GM12878 (cell line): ENCODE results near the gene ADCY9. TPM values are rescaled to one million over a fixed set of nuclear protein-coding genes. Genes with fewer than 3 reads are reported as not detected.

Experiments
- ATAC-seq: fragments of 200-7000 bp; cut with Tn5 transposase; 3 replicates; pipeline ENCODE4 v1.9.1; 2020; ENCODE audit warnings: mild to moderate bottlenecking, moderate library complexity
- BruUV-seq: library from RNA; stranded (reverse); fragments of 400-500 nt; replicated peaks from 2 replicates; lab custom pipeline; 2021; lab: Mats Ljungman, UMichigan
- CTCF ChIA-PET: fragments of 300-600 bp; sonication (Branson Sonifier 250); formaldehyde crosslinking; extraction: SDS; loops from one replicate; lab custom pipeline; 2021; ENCODE audit warnings: inconsistent platforms; lab: Yijun Ruan, JAX
- POLR2A ChIA-PET: fragments of 350-600 bp; formaldehyde crosslinking; extraction: SDS; loops from one replicate; lab custom pipeline; 2021; ENCODE audit warnings: inconsistent platforms; lab: Charles Lee
- RAD21 ChIA-PET: fragments of 300-600 bp; sonication (Branson Sonifier 250); formaldehyde crosslinking; loops from one replicate; lab custom pipeline; 2023; ENCODE audit warnings: antibody characterized with exemption; ENCODE audit not compliant: unreplicated experiment; lab: Charles Lee
- SMC1A ChIA-PET: fragments of 300-600 bp; sonication (Branson Sonifier 250); formaldehyde crosslinking; loops from one replicate; lab custom pipeline; 2023; ENCODE audit not compliant: unreplicated experiment, uncharacterized antibody; lab: Charles Lee
- DNase-seq: peaks from one replicate; pipeline ENCODE4 v3.0.0-alpha.2; 2011; ENCODE audit warnings: low read depth, low spot score
- FAIRE-seq: peaks from 3 replicates; lab custom pipeline; 2011; peaks lifted over from hg19 to GRCh38; lab: Jason Lieb, UNC
- H2AFZ ChIP-seq: 2 replicates; pipeline ENCODE4 v1.6.0; 2011; ENCODE audit warnings: low read depth, low read length, control low read depth; ENCODE audit not compliant: control insufficient read depth
- H3K27ac ChIP-seq: 2 replicates; pipeline ENCODE4 v1.5.1; 2011; ENCODE audit warnings: control low read depth; ENCODE audit not compliant: control insufficient read depth, insufficient read depth
- H3K27me3 ChIP-seq, 2 experiments: replicated peaks in 1 of 2; 2 replicates each; pipeline versions ENCODE4 v1.6.0 to v1.6.1; 2011; ENCODE audit warnings: low read length in 1 of 2; ENCODE audit not compliant: control insufficient read depth in 2 of 2, insufficient read depth in 2 of 2
- H3K36me3 ChIP-seq, 2 experiments: 2 replicates each; pipeline ENCODE4 v1.5.1; 2011; ENCODE audit warnings: low read length in 1 of 2; ENCODE audit not compliant: control insufficient read depth in 2 of 2, insufficient read depth in 2 of 2
- H3K4me1 ChIP-seq: 2 replicates; pipeline ENCODE4 v1.6.1; 2011; ENCODE audit warnings: mild to moderate bottlenecking, low read length, moderate library complexity, mixed read lengths; ENCODE audit not compliant: control insufficient read depth, insufficient read depth
- H3K4me2 ChIP-seq: 2 replicates; pipeline ENCODE4 v1.6.0; 2011; ENCODE audit warnings: control low read depth; ENCODE audit not compliant: control insufficient read depth, insufficient read depth
- H3K4me3 ChIP-seq: fragments of 200-600 bp; sonication (generic); 2 replicates; pipeline ENCODE4 v1.5.1; 2016
- H3K79me2 ChIP-seq: 2 replicates; pipeline ENCODE4 v1.6.0; 2011; ENCODE audit warnings: low read length; ENCODE audit not compliant: control insufficient read depth, insufficient read depth
- H3K9ac ChIP-seq: 2 replicates; pipeline ENCODE4 v1.8.0; 2011; ENCODE audit warnings: low read length, control low read depth, mixed read lengths; ENCODE audit not compliant: control insufficient read depth, insufficient read depth
- H3K9me3 ChIP-seq: replicated peaks from 3 replicates; pipeline ENCODE4 v1.5.1; 2011; ENCODE audit warnings: mild to moderate bottlenecking, low read length; ENCODE audit not compliant: control insufficient read depth, insufficient read depth
- H4K20me1 ChIP-seq: 2 replicates; pipeline ENCODE4 v1.6.0; 2011; ENCODE audit not compliant: control insufficient read depth, insufficient read depth
- CHD4 ChIP-seq: fragments of 200-600 bp; sonication (generic); IDR thresholded peaks from 2 replicates; pipeline ENCODE4 v1.6.1; 2016; ENCODE audit warnings: mild to moderate bottlenecking
- NFXL1 ChIP-seq: fragments of 450-650 bp; IDR thresholded peaks from 2 replicates; pipeline ENCODE4 v1.6.1; 2017; ENCODE audit warnings: antibody characterized with exemption, mild to moderate bottlenecking, borderline replicate concordance
- PKNOX1 ChIP-seq: fragments of 450-650 bp; IDR thresholded peaks from 2 replicates; pipeline ENCODE4 v1.6.1; 2016; ENCODE audit warnings: mild to moderate bottlenecking
- TARDBP ChIP-seq: IDR thresholded peaks from 2 replicates; pipeline ENCODE4 v1.6.1; 2016; ENCODE audit warnings: borderline replicate concordance
- TBL1XR1 ChIP-seq: IDR thresholded peaks from 2 replicates; pipeline ENCODE4 v1.6.1; 2012; ENCODE audit warnings: low read depth, low read length, improper control_type of control experiment
- WGBS: methylation state at CpG from one replicate; pipeline ENCODE4 v1.1.6; 2016; ENCODE audit warnings: low lambda C conversion rate; ENCODE audit not compliant: insufficient replicate concordance, insufficient coverage; ENCODE audit errors: missing lambda C conversion rate; 5-methylcytosine and 5-hydroxymethylcytosine counted together
- in situ Hi-C: fragments of 300-500 bp; cut with MboI; formaldehyde crosslinking; loops from 9 replicates; pipeline ENCODE4 v1.14.3; 2018; ENCODE audit warnings: mixed read lengths
- intact Hi-C: fragments of 100-400 bp; cut with micrococcal nuclease; formaldehyde crosslinking; loops from one replicate; pipeline ENCODE4 v1.14.2; 2022; ENCODE audit not compliant: unreplicated experiment
- polyA plus RNA-seq, 11 experiments: library from polyadenylated mRNA; depleted of rRNA in 4 of 11; unstranded in 6 of 11; stranded (reverse) in 5 of 11; fragments of >200 nt; fragmentation: Nextera tagmentation in 4 of 11; fragmentation: Illumina TruSeq in 1 of 11; extraction: Ambion mirVana in 4 of 11; extraction: Trizol in 1 of 11; gene quantifications; 1 replicate in 1 of 11; 2 replicates in 10 of 11; pipeline versions ENCODE4 v1.2.1 to v1.2.3, GENCODE V29; 2011 to 2016; ENCODE audit warnings: inconsistent platforms in 2 of 11, missing spikeins in 2 of 11, low read depth in 1 of 11
- total RNA-seq, 4 experiments: library from RNA; depleted of rRNA in 3 of 4; stranded (reverse); fragments of >200 nt in 3 of 4; fragmentation: Illumina TruSeq in 1 of 4; extraction: Trizol in 1 of 4; gene quantifications; 2 replicates each; pipeline versions ENCODE4 v1.2.1 to v1.2.3, GENCODE V29; 2013 to 2021
- TF ChIP-seq, protein P1 (sequence below): fragments of 450-650 bp; IDR thresholded peaks from 2 replicates; pipeline ENCODE4 v1.6.1; 2016; ENCODE audit warnings: mild to moderate bottlenecking, moderate library complexity, borderline replicate concordance

ADCY9 gene
- total and polyA plus RNA-seq, 10 of the 15 experiments (the other 5 are each of a cell fraction or from before 2014, with no cell fraction given), result 0.09 to 0.41 (median 0.15) TPM; not detected in 3

DNA sequence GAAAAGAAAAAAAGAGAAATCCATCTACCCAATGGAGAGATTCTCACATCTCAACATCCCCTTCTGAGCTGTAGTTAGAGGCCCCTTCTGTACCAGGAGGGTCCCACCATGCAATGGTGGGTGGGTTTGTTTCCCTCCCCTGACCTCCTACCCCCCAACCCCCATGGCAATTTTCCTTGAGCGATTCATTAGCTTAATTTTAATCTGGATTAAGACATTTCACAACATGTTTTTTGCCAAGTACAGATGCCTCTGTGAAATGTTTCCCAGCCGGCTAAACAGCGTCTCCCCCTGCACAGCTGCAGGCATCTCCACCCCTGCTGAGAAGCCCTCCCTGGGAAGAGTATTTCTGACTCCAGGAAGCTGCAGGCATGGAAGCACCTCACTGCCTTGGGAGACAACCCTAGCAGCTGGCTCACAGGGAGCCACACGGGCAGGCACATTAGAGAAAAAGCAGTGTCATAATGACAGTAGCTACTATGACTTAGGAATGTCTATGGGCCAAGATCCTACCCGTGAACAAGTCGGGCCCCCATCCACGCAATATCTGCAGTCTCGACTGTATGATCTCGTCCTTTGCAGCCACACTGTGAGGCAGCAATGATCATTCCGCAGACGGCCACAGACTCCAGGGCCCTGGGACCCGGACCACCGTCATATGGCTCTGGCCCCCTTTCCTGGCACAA, 117.3 kb downstream of the ADCY9 start (continued):
- no peak for TF ChIP-seq NFXL1

- ATAC-seq (no peak), FAIRE-seq (no peak), DNase-seq (no peak)
- RAD21 ChIA-PET, result no interaction called here
- SMC1A ChIA-PET, result interaction anchor here (0.7 kb wide), 1 partner anchor 435 kb away, joined by 3 read pairs; no protein-coding TSS in a partner anchor
- H3K79me2 ChIP-seq, result no peaks in the 10 kb centered on the region
- no peaks in the 10 kb centered on the region for H4K20me1 ChIP-seq
- H3K27me3 ChIP-seq, result no peaks in the 10 kb centered on the region
- H2AFZ ChIP-seq, result no peak overlapping the region
- no peaks in the 10 kb centered on the region for H3K9me3 ChIP-seq
- CTCF ChIA-PET, result no interaction called here
- no peak overlapping the region for H3K9ac ChIP-seq
- no peak overlapping the region for H3K4me3 ChIP-seq
- no peak overlapping the region for H3K27ac ChIP-seq
- POLR2A ChIA-PET, result no interaction called here
- H3K4me2 ChIP-seq, result no peak overlapping the region
- in situ Hi-C loops, result no loop called here
- WGBS, result 55% methylated on average over 15 of the region's 15 CpGs
- no peaks in the 10 kb centered on the region for H3K36me3 ChIP-seq
- intact Hi-C loops, result no loop called here
- H3K4me1 ChIP-seq, result no peaks in the 10 kb centered on the region
- TF ChIP-seq TARDBP (no peak), PKNOX1 (no peak), CHD4 (no peak), TBL1XR1 (no peak)
- TF ChIP-seq, protein P1, sequence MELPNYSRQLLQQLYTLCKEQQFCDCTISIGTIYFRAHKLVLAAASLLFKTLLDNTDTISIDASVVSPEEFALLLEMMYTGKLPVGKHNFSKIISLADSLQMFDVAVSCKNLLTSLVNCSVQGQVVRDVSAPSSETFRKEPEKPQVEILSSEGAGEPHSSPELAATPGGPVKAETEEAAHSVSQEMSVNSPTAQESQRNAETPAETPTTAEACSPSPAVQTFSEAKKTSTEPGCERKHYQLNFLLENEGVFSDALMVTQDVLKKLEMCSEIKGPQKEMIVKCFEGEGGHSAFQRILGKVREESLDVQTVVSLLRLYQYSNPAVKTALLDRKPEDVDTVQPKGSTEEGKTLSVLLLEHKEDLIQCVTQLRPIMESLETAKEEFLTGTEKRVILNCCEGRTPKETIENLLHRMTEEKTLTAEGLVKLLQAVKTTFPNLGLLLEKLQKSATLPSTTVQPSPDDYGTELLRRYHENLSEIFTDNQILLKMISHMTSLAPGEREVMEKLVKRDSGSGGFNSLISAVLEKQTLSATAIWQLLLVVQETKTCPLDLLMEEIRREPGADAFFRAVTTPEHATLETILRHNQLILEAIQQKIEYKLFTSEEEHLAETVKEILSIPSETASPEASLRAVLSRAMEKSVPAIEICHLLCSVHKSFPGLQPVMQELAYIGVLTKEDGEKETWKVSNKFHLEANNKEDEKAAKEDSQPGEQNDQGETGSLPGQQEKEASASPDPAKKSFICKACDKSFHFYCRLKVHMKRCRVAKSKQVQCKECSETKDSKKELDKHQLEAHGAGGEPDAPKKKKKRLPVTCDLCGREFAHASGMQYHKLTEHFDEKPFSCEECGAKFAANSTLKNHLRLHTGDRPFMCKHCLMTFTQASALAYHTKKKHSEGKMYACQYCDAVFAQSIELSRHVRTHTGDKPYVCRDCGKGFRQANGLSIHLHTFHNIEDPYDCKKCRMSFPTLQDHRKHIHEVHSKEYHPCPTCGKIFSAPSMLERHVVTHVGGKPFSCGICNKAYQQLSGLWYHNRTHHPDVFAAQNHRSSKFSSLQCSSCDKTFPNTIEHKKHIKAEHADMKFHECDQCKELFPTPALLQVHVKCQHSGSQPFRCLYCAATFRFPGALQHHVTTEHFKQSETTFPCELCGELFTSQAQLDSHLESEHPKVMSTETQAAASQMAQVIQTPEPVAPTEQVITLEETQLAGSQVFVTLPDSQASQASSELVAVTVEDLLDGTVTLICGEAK, result no peak
- TF ChIP-seq, all 136 proteins: peak for 0
- no TSS peak for BruUV-seq
Observed at GRCh38 chr16:3997231-3997841, 118.9 kb downstream of the ADCY9 start.
